Common myeloid progenitor, CD34-positive (primary cell): ENCODE results near the gene SLC44A3.

Source experiments
- CTCF ChIA-PET: fragments of 350-600 bp; sonication (Branson Sonifier 250); formaldehyde crosslinking; loops from one replicate; lab custom pipeline; 2021; ENCODE audit warnings: antibody characterized with exemption; lab: Charles Lee
- POLR2A ChIA-PET: fragments of 350-600 bp; sonication (Branson Sonifier 250); formaldehyde crosslinking; loops from one replicate; lab custom pipeline; 2021; ENCODE audit warnings: antibody characterized with exemption; lab: Charles Lee
- DNase-seq, 3 donors: peaks; one replicate each; pipeline versions ENCODE4 v3.0.0 to v3.0.0-alpha.2; 2013
- H3K27ac ChIP-seq, 2 experiments: 1 replicate in 1 of 2; 2 replicates in 1 of 2; pipeline ENCODE4 v1.7.0; 2013; ENCODE audit warnings: inconsistent platforms in 2 of 2, low read length in 2 of 2, mild to moderate bottlenecking in 2 of 2, low read depth in 1 of 2, moderate library complexity in 1 of 2; ENCODE audit not compliant: severe bottlenecking in 2 of 2, insufficient read depth in 1 of 2, poor library complexity in 1 of 2
- H3K27me3 ChIP-seq, 5 experiments: replicated peaks in 2 of 5; 1 replicate in 3 of 5; 2 replicates in 2 of 5; pipeline versions ENCODE4 v1.6.1 to v1.7.0; 2013; ENCODE audit warnings: low read length in 4 of 5, mild to moderate bottlenecking in 2 of 5, moderate library complexity in 2 of 5, inconsistent platforms in 1 of 5; ENCODE audit not compliant: insufficient read depth in 5 of 5, control insufficient read depth in 4 of 5
- H3K36me3 ChIP-seq, 4 experiments: 1 replicate in 2 of 4; 2 replicates in 2 of 4; pipeline versions ENCODE4 v1.6.1 to v1.7.0; 2013; ENCODE audit warnings: low read length in 3 of 4, control low read depth in 1 of 4, mild to moderate bottlenecking in 1 of 4; ENCODE audit not compliant: control insufficient read depth in 4 of 4, insufficient read depth in 4 of 4
- H3K4me1 ChIP-seq, 4 experiments: 1 replicate in 3 of 4; 2 replicates in 1 of 4; pipeline versions ENCODE4 v1.6.1 to v1.7.1; 2013; ENCODE audit warnings: low read length in 3 of 4, mild to moderate bottlenecking in 3 of 4, control low read depth in 1 of 4, inconsistent platforms in 1 of 4, moderate library complexity in 1 of 4; ENCODE audit not compliant: control insufficient read depth in 4 of 4, insufficient read depth in 4 of 4; ENCODE audit errors: control extremely low read depth in 1 of 4
- H3K4me3 ChIP-seq, 7 experiments: 1 replicate in 4 of 7; 2 replicates in 3 of 7; pipeline versions ENCODE4 v1.5.1 to v1.7.0; 2013; ENCODE audit warnings: mild to moderate bottlenecking in 7 of 7, low read length in 6 of 7, moderate library complexity in 6 of 7, inconsistent platforms in 2 of 7, low read depth in 2 of 7, control low read depth in 1 of 7; ENCODE audit not compliant: insufficient read depth in 4 of 7, control insufficient read depth in 1 of 7; ENCODE audit errors: extremely low read depth in 1 of 7
- H3K9me3 ChIP-seq, 5 experiments: 1 replicate in 4 of 5; 2 replicates in 1 of 5; pipeline versions ENCODE4 v1.6.1 to v1.7.1; 2013; ENCODE audit warnings: low read length in 4 of 5, mild to moderate bottlenecking in 2 of 5, inconsistent platforms in 1 of 5, low read depth in 1 of 5, moderate library complexity in 1 of 5; ENCODE audit not compliant: control insufficient read depth in 4 of 5, insufficient read depth in 2 of 5; ENCODE audit errors: control extremely low read depth in 1 of 5
- WGBS: methylation state at CpG from one replicate; pipeline ENCODE4 v1.1.5; 2013; ENCODE audit not compliant: insufficient coverage; 5-methylcytosine and 5-hydroxymethylcytosine counted together

SLC44A3 gene

GRCh38 chr1:94777281-94777680, 42.9 kb upstream of the SLC44A3 start:
- no peak for DNase-seq
- peaks cover 5 to 17% (median 12%) of the 10 kb centered on the region in 4 experiments for H3K4me1 ChIP-seq
- no peak overlapping the region for H3K4me3 ChIP-seq
- H3K9me3 ChIP-seq = peaks cover 0 to 11% (median 4%) of the 10 kb centered on the region in 5 experiments
- H3K27ac ChIP-seq = no peak overlapping the region
- ChIA-PET CTCF (no interaction called here), POLR2A (no interaction called here)
- H3K27me3 ChIP-seq = no peaks in the 10 kb centered on the region
- no peaks in the 10 kb centered on the region for H3K36me3 ChIP-seq

GRCh38 chr1:94778808-94779207, 41.3 kb upstream of the SLC44A3 start:
- H3K27ac ChIP-seq = no peak overlapping the region
- H3K4me1 ChIP-seq = peaks cover 0 to 7% (median 6%) of the 10 kb centered on the region in 4 experiments
- no peak overlapping the region for H3K4me3 ChIP-seq
- POLR2A ChIA-PET = no interaction called here
- DNase-seq = no peak
- no peaks in the 10 kb centered on the region for H3K36me3 ChIP-seq
- CTCF ChIA-PET = no interaction called here
- H3K27me3 ChIP-seq = no peaks in the 10 kb centered on the region
- H3K9me3 ChIP-seq = peaks cover 0 to 11% (median 4%) of the 10 kb centered on the region in 5 experiments

- Histone ChIP-seq H3K36me3 (no peaks in the 10 kb centered on the region), H3K4me1 (peaks cover 0 to 7% (median 5%) of the 10 kb centered on the region in 4 experiments), H3K27ac (no peak overlapping the region), H3K9me3 (no peaks in the 10 kb centered on the region), H3K4me3 (no peak overlapping the region), H3K27me3 (peaks cover 0 to 2% (median 0%) of the 10 kb centered on the region in 5 experiments)
- WGBS = 78% methylated on average over 9 of the region's 12 CpGs
- POLR2A ChIA-PET = no interaction called here
- CTCF ChIA-PET = interaction anchor here (0.6 to 1.3 kb wide), 2 partner anchors 67 to 95 kb away, joined by 3 read pairs; no protein-coding TSS in a partner anchor
- DNase-seq = peak in 1 of 3 donors; percentile 43
These were observed 36.6 kb upstream of the SLC44A3 start for GRCh38 chr1:94783342-94784189.

GRCh38 chr1:94784190-94784515, 36.0 kb upstream of the SLC44A3 start:
- Histone ChIP-seq H3K4me3 (no peak overlapping the region), H3K27me3 (peaks cover 0 to 2% (median 0%) of the 10 kb centered on the region in 5 experiments)
- DNase-seq = no peak

GRCh38 chr1:94787691-94788090, 32.5 kb upstream of the SLC44A3 start:
- POLR2A ChIA-PET = no interaction called here
- H3K9me3 ChIP-seq = no peaks in the 10 kb centered on the region
- no CpG with 5 or more reads among the region's 1 CpG for WGBS

More at GRCh38 chr1:94784190-94784515, 36.0 kb upstream of the SLC44A3 start:
- Histone ChIP-seq H3K9me3 (no peaks in the 10 kb centered on the region), H3K36me3 (no peaks in the 10 kb centered on the region), H3K27ac (no peak overlapping the region), H3K4me1 (peaks cover 0 to 7% (median 5%) of the 10 kb centered on the region in 4 experiments)
- ChIA-PET POLR2A (no interaction called here), CTCF (interaction anchor here (1.3 to 1.8 kb wide), 2 partner anchors 19 to 96 kb away, joined by 3 to 7 read pairs; no protein-coding TSS in a partner anchor)
- 100% methylated on average over 1 of the region's 7 CpGs for WGBS

GRCh38 chr1:94790246-94790645, 29.9 kb upstream of the SLC44A3 start:
- no CpG with 5 or more reads among the region's 2 CpGs for WGBS
- H3K4me3 ChIP-seq = no peak overlapping the region
- DNase-seq = no peak
- no peak overlapping the region for H3K27ac ChIP-seq
- no peaks in the 10 kb centered on the region for H3K36me3 ChIP-seq
- H3K9me3 ChIP-seq = no peaks in the 10 kb centered on the region
- ChIA-PET CTCF (interaction anchor here (1.5 kb wide), 1 partner anchor 11 kb away, joined by 4 read pairs; no protein-coding TSS in a partner anchor), POLR2A (no interaction called here)
- peaks cover 0 to 2% (median 0%) of the 10 kb centered on the region in 5 experiments for H3K27me3 ChIP-seq
- peaks cover 0 to 16% (median 2%) of the 10 kb centered on the region in 4 experiments for H3K4me1 ChIP-seq

More at GRCh38 chr1:94787691-94788090, 32.5 kb upstream of the SLC44A3 start:
- peaks cover 0 to 2% (median 0%) of the 10 kb centered on the region in 5 experiments for H3K27me3 ChIP-seq
- H3K4me3 ChIP-seq = no peak overlapping the region
- CTCF ChIA-PET = no interaction called here
- H3K27ac ChIP-seq = no peak overlapping the region
- DNase-seq = no peak
- peaks cover 0 to 16% (median 8%) of the 10 kb centered on the region in 4 experiments for H3K4me1 ChIP-seq
- H3K36me3 ChIP-seq = no peaks in the 10 kb centered on the region

- Histone ChIP-seq H3K27me3 (peaks cover 0 to under 1% (median 0%) of the 10 kb centered on the region in 5 experiments), H3K4me3 (no peak overlapping the region), H3K9me3 (no peaks in the 10 kb centered on the region), H3K27ac (no peak overlapping the region), H3K36me3 (no peaks in the 10 kb centered on the region), H3K4me1 (peaks cover 0 to 18% (median 3%) of the 10 kb centered on the region in 4 experiments)
- CTCF ChIA-PET = interaction anchor here (0.7 to 1.5 kb wide), 4 partner anchors 8 to 14 kb away, joined by 3 to 4 read pairs (median 4); no protein-coding TSS in a partner anchor
- DNase-seq = no peak
- POLR2A ChIA-PET = no interaction called here
- no CpG with 5 or more reads among the region's 1 CpG for WGBS
These were observed 29.5 kb upstream of the SLC44A3 start for GRCh38 chr1:94790670-94791069.
